HepG2 (cell line): ENCODE data around the gene LYPD8. TPM values are rescaled to one million over a fixed set of nuclear protein-coding genes. Genes with fewer than 3 reads are reported as not detected.
A peak's percentile ranks its signal among the peaks of the same experiment; 100 is the strongest.

ENCODE experiments used
- ATAC-seq: fragments of 200-7000 bp; cut with Tn5 transposase; 3 replicates; pipeline ENCODE4 v1.9.1; 2020; ENCODE audit warnings: mild to moderate bottlenecking, moderate library complexity
- BruUV-seq: library from RNA; stranded (reverse); fragments of 400-500 nt; replicated peaks from 2 replicates; lab custom pipeline; 2021; lab: Mats Ljungman, UMichigan
- CTCF ChIA-PET: fragments of 300-600 bp; formaldehyde crosslinking; extraction: SDS; loops from one replicate; lab custom pipeline; 2021; ENCODE audit warnings: low total read pairs, inconsistent platforms, low intra/inter-chr PET ratio; lab: Yijun Ruan, JAX
- POLR2A ChIA-PET: fragments of 350-600 bp; sonication (Branson Sonifier 250); formaldehyde crosslinking; loops from one replicate; lab custom pipeline; 2020; ENCODE audit warnings: antibody characterized with exemption, inconsistent platforms; lab: Yijun Ruan, JAX
- DNase-seq: peaks from one replicate; pipeline ENCODE4 v3.0.0-alpha.2; 2015; ENCODE audit warnings: low spot score
- FAIRE-seq: peaks from 3 replicates; lab custom pipeline; 2011; peaks lifted over from hg19 to GRCh38; lab: Jason Lieb, UNC
- H2AFZ ChIP-seq: one replicate; pipeline ENCODE4 v1.6.1; 2011; ENCODE audit warnings: low read length, inconsistent platforms
- H3K27ac ChIP-seq: fragments of 300-600 bp; 3 replicates; pipeline ENCODE4 v1.8.0; 2011; ENCODE audit warnings: mixed run types, mild to moderate bottlenecking, mixed read lengths, low read length, inconsistent platforms; ENCODE audit not compliant: insufficient read depth; ENCODE audit errors: extremely low read length
- H3K27me3 ChIP-seq, 2 experiments: fragments of 200-600 bp in 1 of 2; 2 replicates in 1 of 2; 3 replicates in 1 of 2; pipeline versions ENCODE4 v1.6.0 to v1.8.0; 2011; ENCODE audit warnings: low read length in 2 of 2, mild to moderate bottlenecking in 2 of 2, moderate library complexity in 2 of 2, inconsistent platforms in 1 of 2; ENCODE audit not compliant: insufficient read depth in 2 of 2, control insufficient read depth in 1 of 2
- H3K36me3 ChIP-seq, 2 experiments: fragments of 200-600 bp in 1 of 2; replicated peaks in 1 of 2; 2 replicates in 1 of 2; 3 replicates in 1 of 2; pipeline versions ENCODE4 v1.5.1 to v1.8.0; 2011; ENCODE audit warnings: low read length in 2 of 2, inconsistent platforms in 1 of 2; ENCODE audit not compliant: insufficient read depth in 2 of 2, control insufficient read depth in 1 of 2
- H3K4me1 ChIP-seq: 2 replicates; pipeline ENCODE4 v1.5.1; 2012; ENCODE audit warnings: low read length, inconsistent platforms; ENCODE audit not compliant: insufficient read depth
- H3K4me2 ChIP-seq: 2 replicates; pipeline ENCODE4 v1.6.0; 2011; ENCODE audit warnings: low read depth, low read length, inconsistent platforms
- H3K4me3 ChIP-seq, 3 experiments: fragments of 200-600 bp in 1 of 3; sonication (generic), shearing (Covaris generic) in 1 of 3; replicated peaks in 1 of 3; 2 replicates each; pipeline ENCODE4 v1.5.1; 2011 to 2016; ENCODE audit warnings: low read length in 3 of 3, inconsistent platforms in 2 of 3, low read depth in 2 of 3, mild to moderate bottlenecking in 2 of 3, control low read depth in 1 of 3, mixed read lengths in 1 of 3; ENCODE audit not compliant: insufficient read depth in 1 of 3
- H3K79me2 ChIP-seq: one replicate; pipeline ENCODE4 v1.6.1; 2011; ENCODE audit warnings: low read length, inconsistent platforms; ENCODE audit not compliant: insufficient read depth
- H3K9ac ChIP-seq: 2 replicates; pipeline ENCODE4 v1.6.0; 2011; ENCODE audit warnings: mild to moderate bottlenecking, low read depth, low read length, inconsistent platforms; ENCODE audit not compliant: insufficient read depth
- H3K9me3 ChIP-seq: 2 replicates; pipeline ENCODE4 v1.5.1; 2012; ENCODE audit warnings: mild to moderate bottlenecking, low read length
- H4K20me1 ChIP-seq: 2 replicates; pipeline ENCODE4 v1.6.0; 2011; ENCODE audit warnings: inconsistent platforms, mild to moderate bottlenecking, low read length, moderate library complexity; ENCODE audit not compliant: insufficient read depth
- RAD21 ChIP-seq: fragments of 450-650 bp; formaldehyde crosslinking; IDR thresholded peaks from 2 replicates; pipeline ENCODE4 v1.5.0; 2020; ENCODE audit warnings: mild to moderate bottlenecking
- RFX3 ChIP-seq: IDR thresholded peaks from 2 replicates; pipeline ENCODE4 v1.6.1; 2016; ENCODE audit warnings: missing biosample characterization, missing genetic modification reagents
- SMC3 ChIP-seq: IDR thresholded peaks from 2 replicates; pipeline ENCODE4 v1.6.1; 2011; ENCODE audit warnings: low read length, improper control_type of control experiment
- STAG1 ChIP-seq: sonication (generic); formaldehyde crosslinking; IDR thresholded peaks from 2 replicates; pipeline ENCODE4 v1.4.0; 2020; ENCODE audit warnings: missing genetic modification reagents
- TBL1XR1 ChIP-seq: fragments of 150-350 bp; IDR thresholded peaks from 2 replicates; pipeline ENCODE4 v1.6.1; 2014; ENCODE audit warnings: borderline replicate concordance, low read length; ENCODE audit not compliant: partially characterized antibody
- ZNF24 ChIP-seq: fragments of 450-650 bp; IDR thresholded peaks from 2 replicates; pipeline ENCODE4 v1.6.1; 2017; ENCODE audit warnings: antibody characterized with exemption, mild to moderate bottlenecking
- ZNF878 ChIP-seq: sonication (generic); formaldehyde crosslinking; IDR thresholded peaks from 2 replicates; pipeline ENCODE4 v1.8.1; 2023; ENCODE audit warnings: mild to moderate bottlenecking, missing genetic modification reagents, moderate library complexity
- WGBS: methylation state at CpG from one replicate; pipeline ENCODE4 v1.1.6; 2017; ENCODE audit warnings: low lambda C conversion rate; 5-methylcytosine and 5-hydroxymethylcytosine counted together
- in situ Hi-C: cut with HindIII; loops from 2 replicates; pipeline ENCODE4 v1.10.0; 2017; ENCODE audit warnings: low pct_unique_long_range_greater_than_20kb; ENCODE audit not compliant: extremely low pct_ligation_motif_present
- intact Hi-C: fragments of 100-400 bp; cut with micrococcal nuclease; formaldehyde crosslinking; loops from one replicate; pipeline ENCODE4 v1.10.0; 2022; ENCODE audit not compliant: unreplicated experiment
- polyA plus RNA-seq, 8 experiments: library from polyadenylated mRNA; depleted of rRNA in 3 of 8; stranded (reverse) in 7 of 8; unstranded in 1 of 8; fragments of >200 nt; fragmentation: Illumina TruSeq in 4 of 8; extraction: Trizol in 4 of 8; gene quantifications; 2 replicates each; pipeline versions ENCODE4 v1.2.1 to v1.2.3, GENCODE V29; 2011 to 2016; ENCODE audit warnings: low read depth in 4 of 8, missing spikeins in 1 of 8, mixed read lengths in 1 of 8; ENCODE audit not compliant: insufficient read depth in 1 of 8
- total RNA-seq, 5 experiments: library from RNA; depleted of rRNA; stranded (reverse); fragments of >200 nt; fragmentation: Illumina TruSeq; extraction: Trizol; gene quantifications; 2 replicates each; pipeline ENCODE4 v1.2.3, GENCODE V29; 2016; ENCODE audit warnings: low read depth in 1 of 5
- TF ChIP-seq, protein P1 (sequence below): sonication (generic); formaldehyde crosslinking; IDR thresholded peaks from 2 replicates; pipeline ENCODE4 v1.5.1; 2020; ENCODE audit warnings: mild to moderate bottlenecking, missing genetic modification reagents
- TF ChIP-seq, protein P2 (sequence below): sonication (generic); formaldehyde crosslinking; IDR thresholded peaks from 2 replicates; pipeline ENCODE4 v1.5.0; 2020; ENCODE audit warnings: mild to moderate bottlenecking, missing genetic modification reagents, moderate library complexity
- TF ChIP-seq, protein P3 (sequence below): sonication (generic); formaldehyde crosslinking; IDR thresholded peaks from 2 replicates; pipeline ENCODE4 v1.9.0; 2021; ENCODE audit warnings: missing genetic modification reagents, borderline replicate concordance

Gene LYPD8
- total and polyA plus RNA-seq, 2 of the 13 experiments (the other 11 are each of a cell fraction or from before 2014, with no cell fraction given): not detected

- H3K4me3 ChIP-seq: no peak overlapping the region
- WGBS: 0% methylated on average over 3 of the region's 3 CpGs
- H3K9ac ChIP-seq: no peak overlapping the region
- H3K4me1 ChIP-seq: no peaks in the 10 kb centered on the region
- H3K27me3 ChIP-seq: no peaks in the 10 kb centered on the region
- no peaks in the 10 kb centered on the region for H3K36me3 ChIP-seq
- H3K79me2 ChIP-seq: no peaks in the 10 kb centered on the region
- no peaks in the 10 kb centered on the region for H4K20me1 ChIP-seq
- TF ChIP-seq, protein P1, sequence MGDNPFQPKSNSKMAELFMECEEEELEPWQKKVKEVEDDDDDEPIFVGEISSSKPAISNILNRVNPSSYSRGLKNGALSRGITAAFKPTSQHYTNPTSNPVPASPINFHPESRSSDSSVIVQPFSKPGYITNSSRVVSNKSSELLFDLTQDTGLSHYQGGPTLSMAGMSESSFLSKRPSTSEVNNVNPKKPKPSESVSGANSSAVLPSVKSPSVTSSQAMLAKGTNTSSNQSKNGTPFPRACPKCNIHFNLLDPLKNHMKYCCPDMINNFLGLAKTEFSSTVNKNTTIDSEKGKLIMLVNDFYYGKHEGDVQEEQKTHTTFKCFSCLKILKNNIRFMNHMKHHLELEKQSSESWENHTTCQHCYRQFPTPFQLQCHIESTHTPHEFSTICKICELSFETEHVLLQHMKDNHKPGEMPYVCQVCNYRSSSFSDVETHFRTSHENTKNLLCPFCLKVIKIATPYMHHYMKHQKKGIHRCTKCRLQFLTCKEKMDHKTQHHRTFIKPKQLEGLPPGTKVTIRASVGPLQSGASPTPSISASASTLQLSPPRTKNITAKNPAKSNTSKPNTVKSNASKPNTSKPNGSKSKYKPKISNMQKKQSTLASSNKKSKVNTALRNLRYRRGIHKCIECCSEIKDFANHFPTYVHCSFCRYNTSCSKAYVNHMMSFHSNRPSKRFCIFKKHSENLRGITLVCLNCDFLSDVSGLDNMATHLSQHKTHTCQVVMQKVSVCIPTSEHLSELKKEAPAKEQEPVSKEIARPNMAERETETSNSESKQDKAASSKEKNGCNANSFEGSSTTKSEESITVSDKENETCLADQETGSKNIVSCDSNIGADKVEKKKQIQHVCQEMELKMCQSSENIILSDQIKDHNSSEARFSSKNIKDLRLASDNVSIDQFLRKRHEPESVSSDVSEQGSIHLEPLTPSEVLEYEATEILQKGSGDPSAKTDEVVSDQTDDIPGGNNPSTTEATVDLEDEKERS (CRISPR knock-in tag): no peak
- TF ChIP-seq ZNF24: no peak
- peak; percentile 65 for TF ChIP-seq RAD21
- TF ChIP-seq, protein P2, sequence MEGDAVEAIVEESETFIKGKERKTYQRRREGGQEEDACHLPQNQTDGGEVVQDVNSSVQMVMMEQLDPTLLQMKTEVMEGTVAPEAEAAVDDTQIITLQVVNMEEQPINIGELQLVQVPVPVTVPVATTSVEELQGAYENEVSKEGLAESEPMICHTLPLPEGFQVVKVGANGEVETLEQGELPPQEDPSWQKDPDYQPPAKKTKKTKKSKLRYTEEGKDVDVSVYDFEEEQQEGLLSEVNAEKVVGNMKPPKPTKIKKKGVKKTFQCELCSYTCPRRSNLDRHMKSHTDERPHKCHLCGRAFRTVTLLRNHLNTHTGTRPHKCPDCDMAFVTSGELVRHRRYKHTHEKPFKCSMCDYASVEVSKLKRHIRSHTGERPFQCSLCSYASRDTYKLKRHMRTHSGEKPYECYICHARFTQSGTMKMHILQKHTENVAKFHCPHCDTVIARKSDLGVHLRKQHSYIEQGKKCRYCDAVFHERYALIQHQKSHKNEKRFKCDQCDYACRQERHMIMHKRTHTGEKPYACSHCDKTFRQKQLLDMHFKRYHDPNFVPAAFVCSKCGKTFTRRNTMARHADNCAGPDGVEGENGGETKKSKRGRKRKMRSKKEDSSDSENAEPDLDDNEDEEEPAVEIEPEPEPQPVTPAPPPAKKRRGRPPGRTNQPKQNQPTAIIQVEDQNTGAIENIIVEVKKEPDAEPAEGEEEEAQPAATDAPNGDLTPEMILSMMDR (CRISPR knock-in tag): peak; percentile 79
- TF ChIP-seq SMC3: peak; percentile 87
- TF ChIP-seq, protein P3, sequence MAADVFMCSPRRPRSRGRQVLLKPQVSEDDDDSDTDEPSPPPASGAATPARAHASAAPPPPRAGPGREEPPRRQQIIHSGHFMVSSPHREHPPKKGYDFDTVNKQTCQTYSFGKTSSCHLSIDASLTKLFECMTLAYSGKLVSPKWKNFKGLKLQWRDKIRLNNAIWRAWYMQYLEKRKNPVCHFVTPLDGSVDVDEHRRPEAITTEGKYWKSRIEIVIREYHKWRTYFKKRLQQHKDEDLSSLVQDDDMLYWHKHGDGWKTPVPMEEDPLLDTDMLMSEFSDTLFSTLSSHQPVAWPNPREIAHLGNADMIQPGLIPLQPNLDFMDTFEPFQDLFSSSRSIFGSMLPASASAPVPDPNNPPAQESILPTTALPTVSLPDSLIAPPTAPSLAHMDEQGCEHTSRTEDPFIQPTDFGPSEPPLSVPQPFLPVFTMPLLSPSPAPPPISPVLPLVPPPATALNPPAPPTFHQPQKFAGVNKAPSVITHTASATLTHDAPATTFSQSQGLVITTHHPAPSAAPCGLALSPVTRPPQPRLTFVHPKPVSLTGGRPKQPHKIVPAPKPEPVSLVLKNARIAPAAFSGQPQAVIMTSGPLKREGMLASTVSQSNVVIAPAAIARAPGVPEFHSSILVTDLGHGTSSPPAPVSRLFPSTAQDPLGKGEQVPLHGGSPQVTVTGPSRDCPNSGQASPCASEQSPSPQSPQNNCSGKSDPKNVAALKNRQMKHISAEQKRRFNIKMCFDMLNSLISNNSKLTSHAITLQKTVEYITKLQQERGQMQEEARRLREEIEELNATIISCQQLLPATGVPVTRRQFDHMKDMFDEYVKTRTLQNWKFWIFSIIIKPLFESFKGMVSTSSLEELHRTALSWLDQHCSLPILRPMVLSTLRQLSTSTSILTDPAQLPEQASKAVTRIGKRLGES: no peak
- no peak for TF ChIP-seq RFX3 (CRISPR knock-in tag)
- TF ChIP-seq ZNF878 (CRISPR knock-in tag): no peak
- TF ChIP-seq TBL1XR1: no peak
- peak; percentile 91 for TF ChIP-seq STAG1 (CRISPR knock-in tag)
- ATAC-seq (peak; percentile 98), FAIRE-seq (peak; percentile 43), DNase-seq (peak; percentile 63)
- ChIA-PET CTCF (interaction anchor here (0.7 to 4.3 kb wide), 2 partner anchors 74 to 110 kb away, joined by 3 to 40 read pairs; no protein-coding TSS in a partner anchor), POLR2A (no interaction called here)
- intact Hi-C loops (loop anchor here (1.0 to 5.0 kb wide), 3 partner anchors 96 to 142 kb away; partner anchors contain the start of gene ZNF672), in situ Hi-C loops (loop anchor here (10.0 kb wide), 1 partner anchor 71 kb away; no protein-coding TSS in a partner anchor)
- no peak overlapping the region for H3K27ac ChIP-seq
- no peak overlapping the region for H3K4me2 ChIP-seq
- H2AFZ ChIP-seq: no peak overlapping the region
- BruUV-seq: no TSS peak
- no peaks in the 10 kb centered on the region for H3K9me3 ChIP-seq
Measured at GRCh38 chr1:248696261-248696660, 59.3 kb downstream of the LYPD8 start.
